Epithelial cell of prostate (primary cell): Measurements from ENCODE around the gene RDH11.
"Not testable (repeated sequence)": the region's sequence is repeated elsewhere in the genome, so short reads cannot be mapped to it uniquely, and the experiment has no call there.

ENCODE experiments used
- DNase-seq: peaks from one replicate; pipeline ENCODE4 v3.0.0-alpha.2; 2011; ENCODE audit warnings: low read depth, low spot score
- H3K27ac ChIP-seq: fragments of 450-650 bp; 2 replicates; pipeline ENCODE4 v1.5.1; 2017; ENCODE audit warnings: mild to moderate bottlenecking

The RDH11 gene

GRCh38 chr14:67695394-67695949, at the start of gene RDH11:
Gene RDH11, minus strand, starts transcription at chr14:67695764. Its CDS starts 61 bp downstream, at chr14:67695703.
- peak; percentile 65 for DNase-seq
- H3K27ac ChIP-seq, result peak within 1 kb of the TSS; percentile 95

GRCh38 chr14:67744046-67744445, 48.5 kb upstream of the RDH11 start:
- DNase-seq, result no peak
- H3K27ac ChIP-seq, result no peak overlapping the region

DNA sequence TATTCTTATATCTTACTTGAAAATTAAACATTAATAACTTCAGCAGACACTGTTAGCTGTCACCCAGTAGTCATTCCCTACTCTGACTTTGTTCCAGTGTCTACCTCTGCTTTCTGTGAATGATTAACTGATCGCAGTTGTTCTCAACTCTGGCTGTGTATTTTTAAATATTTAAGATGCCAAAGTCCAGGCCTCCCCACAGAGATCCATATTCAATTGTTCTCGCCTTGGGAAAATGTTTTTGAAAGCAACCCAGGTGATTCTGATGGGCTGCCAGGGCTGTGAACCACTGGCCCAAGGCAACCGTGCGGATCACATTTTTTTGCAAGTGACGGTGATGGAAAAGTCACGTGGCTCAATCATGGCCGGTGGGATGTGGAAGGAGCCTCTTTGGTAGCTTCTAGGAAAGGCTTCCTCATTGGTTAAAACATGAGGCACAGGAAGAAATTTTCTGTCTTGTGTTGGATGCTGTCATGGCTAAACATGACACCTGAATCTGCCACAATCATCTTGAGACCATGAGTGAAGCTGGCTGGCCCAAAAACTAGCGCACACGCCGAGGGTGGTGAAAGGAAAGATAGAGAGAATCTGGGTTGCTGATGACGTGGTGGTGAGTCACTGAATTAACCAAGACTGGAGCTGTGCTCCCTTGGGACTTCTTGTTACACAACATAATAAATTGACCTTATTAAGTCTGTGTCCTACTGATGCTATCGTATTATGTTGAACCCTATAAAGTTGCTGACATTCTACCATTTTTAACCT, 43.4 kb upstream of the RDH11 start:
- H3K27ac ChIP-seq, result no peak overlapping the region
- DNase-seq, result peak; percentile 48

DNA sequence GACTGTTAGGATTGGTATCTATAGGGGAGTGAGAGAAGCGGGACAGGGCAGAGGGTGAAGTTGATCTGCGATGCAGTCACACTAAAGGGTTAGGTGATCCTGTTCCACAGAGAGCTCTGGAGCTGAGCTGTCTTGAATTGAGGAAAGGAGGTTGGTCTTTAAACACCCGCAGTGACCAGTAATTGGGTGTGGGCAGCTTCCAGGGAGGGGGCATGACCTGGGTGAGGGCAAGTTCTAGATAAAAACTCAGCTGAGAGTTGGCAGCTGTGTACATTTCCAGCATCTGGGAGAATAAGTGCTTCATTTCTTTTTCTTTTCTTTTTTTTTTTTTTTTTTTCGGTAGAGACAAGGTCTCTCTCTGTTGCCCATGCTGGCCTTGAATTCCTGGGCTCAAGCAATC, 41.2 kb upstream of the RDH11 start:
- H3K27ac ChIP-seq, result no peak overlapping the region
- DNase-seq, result no peak

DNA sequence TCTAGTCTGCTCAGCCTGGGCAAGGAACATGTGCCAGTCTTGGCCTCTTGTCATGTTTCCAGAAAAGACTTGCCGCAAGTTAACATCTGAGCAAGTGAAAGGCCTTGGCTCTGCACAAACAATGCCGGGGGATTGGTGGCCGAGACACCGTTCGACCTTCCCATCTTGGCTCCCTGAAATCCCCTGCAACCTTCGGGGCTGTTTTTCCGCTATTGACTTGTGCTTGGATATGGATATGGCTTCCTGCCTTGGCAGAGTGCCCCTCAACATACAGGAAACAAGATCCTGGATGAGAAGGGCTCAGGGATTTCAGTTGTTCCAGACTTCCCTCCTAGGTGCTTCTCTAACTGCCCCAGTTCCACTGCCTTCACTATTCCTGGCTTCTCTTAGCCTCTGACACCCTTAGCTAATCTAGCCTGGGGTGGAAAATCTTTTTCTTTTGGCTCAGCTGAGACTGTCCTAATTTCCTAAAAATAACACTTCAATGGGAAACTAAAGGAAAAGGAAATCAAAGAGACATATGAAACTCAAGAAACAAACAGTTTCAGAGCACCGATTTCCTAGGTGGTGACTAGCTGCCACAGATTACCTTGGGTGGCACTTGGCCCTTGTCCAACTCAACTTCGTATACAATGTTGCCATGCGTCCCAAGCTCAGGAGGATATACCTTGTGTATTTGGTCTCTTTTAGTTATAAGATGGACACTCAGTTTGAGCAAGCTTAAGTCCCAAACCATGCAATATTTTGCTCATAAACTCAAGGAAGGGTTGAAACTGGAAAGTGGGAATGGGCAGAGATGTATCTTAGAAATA, 40.0 kb upstream of the RDH11 start:
- no peak for DNase-seq

GRCh38 chr14:67734675-67735074, 39.1 kb upstream of the RDH11 start:
- H3K27ac ChIP-seq, result no peak overlapping the region
- no peak for DNase-seq

More for the DNA sequence above, 40.0 kb upstream of the RDH11 start:
- no peak overlapping the region for H3K27ac ChIP-seq

DNA sequence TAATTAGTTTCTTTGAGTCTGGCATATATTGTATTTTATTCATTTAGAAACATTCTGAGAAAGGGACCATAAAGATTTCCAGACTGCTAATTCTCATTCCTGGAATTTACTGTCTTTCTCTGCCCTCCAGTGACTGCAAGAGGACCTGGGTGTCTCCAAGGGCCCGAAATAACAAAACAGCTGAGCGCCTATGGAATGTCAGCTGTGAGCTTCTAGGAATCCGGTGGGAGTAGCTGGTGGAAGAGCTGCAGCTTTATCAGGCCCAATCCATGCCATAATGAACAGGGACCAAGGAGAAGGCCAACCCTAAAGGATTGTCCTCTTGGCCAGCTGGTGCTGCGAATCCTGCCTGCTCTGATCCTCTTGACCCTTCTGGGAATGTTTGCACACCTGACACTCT, 38.1 kb upstream of the RDH11 start:
- no peak overlapping the region for H3K27ac ChIP-seq
- no peak for DNase-seq

DNA sequence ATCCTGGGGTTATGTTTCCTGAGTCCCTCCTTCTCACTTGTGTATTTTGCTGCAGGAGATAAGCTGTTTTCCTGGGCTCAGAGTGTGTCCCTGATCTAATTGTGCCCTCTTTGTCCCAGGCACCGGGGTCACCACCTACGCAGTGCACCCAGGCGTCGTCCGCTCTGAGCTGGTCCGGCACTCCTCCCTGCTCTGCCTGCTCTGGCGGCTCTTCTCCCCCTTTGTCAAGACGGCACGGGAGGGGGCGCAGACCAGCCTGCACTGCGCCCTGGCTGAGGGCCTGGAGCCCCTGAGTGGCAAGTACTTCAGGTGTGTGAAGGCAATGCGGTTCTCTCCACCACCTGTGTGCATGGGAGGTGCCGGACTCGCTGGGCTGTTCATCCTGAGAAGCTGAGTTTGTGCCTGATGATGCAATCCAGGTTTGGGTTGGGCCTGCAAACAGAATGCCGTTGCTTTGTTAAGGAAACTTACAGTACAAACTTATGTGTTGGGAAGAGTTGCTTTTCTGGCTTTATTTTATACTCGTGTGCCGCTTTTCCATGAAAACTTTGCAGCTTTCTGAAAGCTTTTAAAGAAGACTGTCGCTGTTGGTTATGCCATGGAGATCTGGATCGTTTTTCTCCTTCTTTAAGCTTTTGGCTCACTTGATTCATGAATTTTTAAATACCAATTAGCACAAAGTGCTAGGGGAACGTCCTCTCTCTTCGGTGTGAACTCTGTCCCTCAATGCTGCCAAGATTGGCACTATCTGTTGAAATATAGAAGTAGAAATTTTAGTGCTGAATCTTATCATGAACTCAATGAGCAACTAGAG, 33.7 kb upstream of the RDH11 start:
- no peak overlapping the region for H3K27ac ChIP-seq
- DNase-seq, result no peak

DNA sequence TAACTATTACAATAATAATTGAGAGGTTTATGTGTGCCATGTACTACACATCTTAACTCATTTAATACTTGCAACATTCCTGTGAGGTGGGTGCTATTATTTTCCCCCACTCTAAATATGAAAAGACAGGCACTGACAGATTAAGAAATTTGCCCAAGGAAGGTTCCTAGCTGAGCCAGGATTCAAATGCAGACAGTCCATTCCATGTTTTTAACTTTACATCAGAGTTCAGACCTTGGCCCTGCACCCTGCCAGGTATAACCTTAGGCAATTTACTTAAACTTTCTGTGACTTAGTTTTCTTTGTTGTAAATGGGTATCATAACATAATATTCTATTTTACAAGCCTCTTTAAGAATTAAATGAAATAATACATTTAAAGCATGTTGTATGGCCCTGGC, 32.7 kb upstream of the RDH11 start:
- H3K27ac ChIP-seq, result no peak overlapping the region
- no peak for DNase-seq

DNA sequence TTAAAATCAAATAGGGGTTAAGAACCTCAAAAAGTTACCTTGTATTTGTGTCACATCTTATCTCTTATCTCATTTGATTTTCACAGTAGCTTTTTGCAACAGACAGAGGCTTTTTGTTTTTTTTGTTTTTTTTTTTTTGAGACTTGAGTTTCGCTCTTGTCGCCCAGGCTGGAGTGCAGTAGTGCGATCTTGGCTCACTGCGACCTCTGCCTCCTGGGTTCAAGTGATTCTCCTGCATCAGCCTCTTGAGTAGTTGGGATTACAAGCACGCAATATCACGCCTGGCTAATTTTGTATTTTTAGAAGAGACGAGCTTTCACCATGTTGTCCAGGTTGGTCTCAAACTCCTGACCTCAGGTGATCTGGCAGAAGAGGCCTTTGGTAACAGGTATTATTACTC, 31.8 kb upstream of the RDH11 start:
- no peak for DNase-seq

DNA sequence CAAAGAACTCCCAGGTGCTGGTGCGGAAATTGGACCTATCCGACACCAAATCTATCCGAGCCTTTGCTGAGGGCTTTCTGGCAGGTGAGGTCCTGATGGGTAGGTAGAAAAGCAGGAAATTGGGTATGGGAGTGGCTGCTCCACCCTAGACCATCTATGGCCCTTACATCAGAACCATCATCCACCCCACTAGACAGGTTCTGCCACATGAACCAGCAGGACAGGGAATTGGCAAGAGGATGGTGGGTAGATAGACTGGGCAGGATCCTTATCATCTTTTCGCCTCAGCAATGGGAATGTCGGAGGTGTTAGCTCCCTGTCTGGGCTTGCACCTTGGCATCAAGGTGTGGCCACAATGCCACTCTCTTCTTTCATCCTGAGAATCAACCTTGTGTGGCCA, 29.6 kb upstream of the RDH11 start:
- peak; percentile 33 for DNase-seq
- H3K27ac ChIP-seq, result peak overlapping the region; percentile 37

More for the DNA sequence above, 31.8 kb upstream of the RDH11 start:
- no peak overlapping the region for H3K27ac ChIP-seq

DNA sequence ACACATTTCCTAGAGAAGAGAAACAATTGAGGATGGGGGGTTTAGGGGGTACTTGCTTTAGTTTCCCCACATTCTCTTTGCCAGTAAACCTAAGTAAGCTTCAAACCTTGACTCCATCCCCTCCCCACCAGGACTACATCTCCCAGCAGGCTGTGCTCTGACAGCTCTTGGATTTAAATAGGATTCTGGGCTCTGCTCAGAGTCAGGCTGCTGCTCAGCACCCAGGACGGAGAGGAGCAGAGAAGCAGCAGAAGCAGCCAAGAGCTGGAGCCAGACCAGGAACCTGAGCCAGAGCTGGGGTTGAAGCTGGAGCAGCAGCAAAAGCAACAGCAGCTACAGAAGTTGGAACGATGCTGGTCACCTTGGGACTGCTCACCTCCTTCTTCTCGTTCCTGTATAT, 26.7 kb upstream of the RDH11 start:
- no peak for DNase-seq
- no peak overlapping the region for H3K27ac ChIP-seq

DNA sequence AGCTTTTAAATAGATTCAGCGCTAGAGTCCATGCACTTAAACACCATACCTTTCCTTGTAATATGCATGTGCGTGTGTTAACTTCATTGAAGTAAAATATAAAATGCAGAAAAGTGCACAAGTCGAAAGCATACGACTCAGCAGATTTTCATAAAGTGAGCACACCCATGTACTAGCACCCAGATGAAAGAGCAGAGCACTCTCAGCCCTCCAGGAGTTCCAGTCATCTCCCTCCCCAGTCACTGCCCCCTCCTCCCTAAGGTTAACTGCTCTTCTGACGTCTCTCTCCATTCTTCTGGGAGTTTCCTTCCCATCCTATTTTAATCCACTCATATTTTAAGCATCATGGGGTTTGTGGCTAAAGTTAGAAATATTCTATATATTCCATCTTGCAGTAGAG, 26.3 kb upstream of the RDH11 start:
- DNase-seq, result no peak

DNA sequence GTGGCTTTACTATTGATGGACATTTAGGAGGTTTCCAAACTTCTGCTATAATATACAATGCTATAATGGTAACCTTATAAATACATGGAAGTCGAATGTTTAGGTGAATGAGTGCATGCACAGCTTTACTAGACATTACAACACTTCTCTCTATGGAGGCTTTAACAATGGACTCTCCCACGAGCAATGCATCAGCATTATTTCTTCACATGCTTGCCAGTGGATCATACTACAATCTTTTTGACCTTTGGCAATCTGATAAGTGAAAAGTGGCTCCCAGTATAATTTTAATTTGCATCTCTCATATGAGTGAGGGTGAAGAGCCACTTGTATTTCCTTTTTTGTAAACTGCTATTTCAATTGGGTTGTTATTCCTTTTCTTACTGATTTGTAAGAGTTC, 24.3 kb upstream of the RDH11 start:
- H3K27ac ChIP-seq, result no peak overlapping the region
- DNase-seq, result no peak

More for the DNA sequence above, 26.3 kb upstream of the RDH11 start:
- no peak overlapping the region for H3K27ac ChIP-seq

DNA sequence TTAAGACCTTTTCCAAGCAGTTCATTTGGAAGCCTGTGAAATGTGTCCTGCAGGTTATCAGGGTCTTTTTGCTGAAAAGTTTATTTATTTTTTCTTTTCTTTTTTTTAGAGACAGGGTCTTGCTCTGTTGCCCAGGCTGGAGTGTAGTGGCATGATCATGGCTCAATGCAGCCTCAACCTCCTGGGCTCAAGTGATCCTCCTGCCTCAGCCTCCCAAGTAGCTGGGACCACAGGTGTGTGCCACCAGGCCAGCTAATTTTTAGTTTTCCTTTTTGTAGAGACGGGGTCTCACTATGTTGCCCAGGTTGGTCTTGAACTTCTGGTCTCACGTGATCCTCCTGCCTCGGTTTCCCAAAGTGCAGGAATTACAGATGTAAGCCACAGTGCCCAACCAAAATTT, 23.8 kb upstream of the RDH11 start:
- H3K27ac ChIP-seq, DNase-seq: not testable (repeated sequence)

GRCh38 chr14:67718265-67718664, 22.7 kb upstream of the RDH11 start:
- no peak overlapping the region for H3K27ac ChIP-seq
- DNase-seq, result no peak

DNA sequence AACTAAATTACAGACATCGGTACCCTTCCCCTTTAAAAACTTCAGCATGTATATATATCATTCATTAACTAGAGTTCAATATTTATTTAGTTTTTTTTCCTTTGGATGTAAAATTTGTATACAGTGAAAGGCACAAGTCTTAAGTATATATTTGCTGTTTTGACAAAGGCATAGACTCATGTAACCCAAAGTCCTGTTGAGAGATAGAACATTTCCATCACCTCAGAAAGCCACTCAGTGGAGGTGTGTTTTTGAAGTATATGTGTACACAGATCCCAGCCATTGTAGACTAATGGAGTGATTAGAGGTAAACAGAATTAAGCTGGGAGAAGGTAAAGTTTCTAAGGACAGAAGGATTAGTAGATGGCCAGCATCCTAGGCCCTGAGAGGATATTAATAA, 21.5 kb upstream of the RDH11 start:
- DNase-seq, result no peak
- no peak overlapping the region for H3K27ac ChIP-seq

DNA sequence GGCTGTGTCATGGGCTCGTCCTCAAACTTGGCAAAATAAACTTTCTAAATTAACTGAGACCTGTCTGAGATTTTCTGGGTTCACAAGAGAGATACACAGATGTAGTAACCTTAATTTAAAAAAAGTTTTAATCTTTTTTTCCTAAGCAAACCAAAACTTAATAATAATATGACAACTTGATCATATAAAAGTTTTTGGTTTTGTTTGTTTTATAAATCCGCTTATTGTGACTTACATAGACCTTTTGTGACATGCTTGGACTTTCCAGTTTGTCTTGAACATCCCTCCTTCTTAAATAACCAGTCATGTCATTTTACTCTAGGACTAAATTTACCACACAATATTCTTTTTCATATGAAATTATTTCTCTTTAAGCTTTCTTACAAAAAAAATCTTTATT, 14.6 kb upstream of the RDH11 start:
- H3K27ac ChIP-seq, result no peak overlapping the region

DNA sequence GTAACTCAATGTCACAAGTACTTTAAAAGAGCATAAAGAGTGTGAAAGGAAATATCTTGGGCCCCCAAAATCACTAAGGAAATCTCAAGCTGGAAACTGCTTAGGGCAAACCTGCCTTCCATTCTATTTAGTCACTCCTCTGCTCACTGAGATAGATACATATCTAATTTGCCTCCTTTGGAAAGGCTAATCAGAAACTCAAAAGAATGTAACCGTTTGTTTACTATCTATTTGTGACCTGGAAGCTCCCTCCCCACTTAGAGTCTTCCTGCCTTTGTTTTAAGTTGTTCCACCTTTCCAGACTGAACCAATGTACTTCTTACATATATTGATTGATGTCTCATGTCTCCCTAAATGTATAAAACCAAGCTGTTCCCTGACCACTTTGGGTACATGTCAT, 14.2 kb upstream of the RDH11 start:
- not testable (repeated sequence) for H3K27ac ChIP-seq, DNase-seq

More for the DNA sequence above, 14.6 kb upstream of the RDH11 start:
- DNase-seq, result no peak

DNA sequence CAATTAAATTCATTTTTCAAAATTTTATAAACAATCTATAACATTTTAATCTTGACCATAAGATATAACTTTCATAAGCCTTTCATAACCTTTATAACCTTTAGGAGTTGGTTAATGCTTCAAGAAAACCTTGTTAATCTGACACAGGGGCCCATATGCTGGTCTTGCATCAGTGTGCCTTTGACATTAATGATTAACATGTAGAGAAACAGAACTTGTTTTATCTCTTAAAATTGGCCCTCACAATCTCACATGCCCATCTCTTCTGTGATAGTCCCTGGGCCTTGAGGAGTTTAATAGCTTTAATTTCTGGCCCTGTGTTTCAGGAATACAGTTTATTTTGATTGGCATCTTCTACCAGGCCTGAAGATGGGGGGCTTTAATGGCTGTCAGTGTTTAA, 13.8 kb upstream of the RDH11 start:
- not testable (repeated sequence) for DNase-seq, H3K27ac ChIP-seq
